Suprapubic skin (tissue), 3 donors: ENCODE measurements around the gene PRKCQ.

ENCODE experiments used
- CTCF ChIP-seq, 2 donors: fragments of 200-600 bp in 1 of 2; fragments of 450-650 bp in 1 of 2; sonication (generic) in 1 of 2; IDR thresholded peaks; one replicate each; pipeline ENCODE4 v1.5.1; 2016 to 2019; ENCODE audit warnings: antibody characterized with exemption in 2 of 2, mild to moderate bottlenecking in 1 of 2, moderate library complexity in 1 of 2
- POLR2A ChIP-seq, 2 donors: fragments of 450-650 bp; IDR thresholded peaks; one replicate each; pipeline ENCODE4 v1.6.1; 2017; ENCODE audit warnings: antibody characterized with exemption in 2 of 2, mild to moderate bottlenecking in 2 of 2, moderate library complexity in 2 of 2

- TF ChIP-seq CTCF (IDR thresholded peaks at IDR 0.05) (no peak), POLR2A (IDR thresholded peaks at IDR 0.05) (no peak)
Measured at GRCh38 chr10:6503171-6503570, 76.9 kb downstream of the PRKCQ start.
